ENCODE results near the gene CSF2. TPM values are rescaled to one million over a fixed set of nuclear protein-coding genes. Genes with fewer than 3 reads are reported as not detected.

CSF2 gene
- total and polyA plus RNA-seq, 2 of the 13 experiments (the other 11 are each of a cell fraction or from before 2014, with no cell fraction given): not detected

- TF ChIP-seq TRAFD1 (CRISPR knock-in tag; IDR thresholded peaks at IDR 0.05; ENCODE audit: borderline replicate concordance): no peak
- TF ChIP-seq ERF (CRISPR knock-in tag; IDR thresholded peaks at IDR 0.05): no peak
- TF ChIP-seq FIP1L1 (IDR thresholded peaks at IDR 0.05; ENCODE audit: borderline replicate concordance, insufficient read depth, low read depth, low read length): no peak
- TF ChIP-seq MED13 (CRISPR knock-in tag; IDR thresholded peaks at IDR 0.05): no peak
- no peak for TF ChIP-seq ZNF841 (CRISPR knock-in tag; IDR thresholded peaks at IDR 0.05; ENCODE audit: borderline replicate concordance)
- TF ChIP-seq U2AF1 (optimal IDR thresholded peaks at IDR 0.05; ENCODE audit: low read depth, low read length): no peak
- no peak for TF ChIP-seq ZNF503 (CRISPR knock-in tag; IDR thresholded peaks at IDR 0.05)
- TF ChIP-seq GZF1 (CRISPR knock-in tag; IDR thresholded peaks at IDR 0.05): no peak
- no peak for TF ChIP-seq PAWR (CRISPR knock-in tag; IDR thresholded peaks at IDR 0.05; ENCODE audit: borderline replicate concordance)
- no peak for TF ChIP-seq HDAC6 (IDR thresholded peaks at IDR 0.05; ENCODE audit: low read depth, low read length)
- no peak for TF ChIP-seq ZNF33B (CRISPR knock-in tag; IDR thresholded peaks at IDR 0.05)
- no peak for TF ChIP-seq NAIF1 (CRISPR knock-in tag; IDR thresholded peaks at IDR 0.05; ENCODE audit: borderline replicate concordance)
- TF ChIP-seq NR2C2 (CRISPR knock-in tag; IDR thresholded peaks at IDR 0.05; ENCODE audit: borderline replicate concordance): no peak
- no peak for TF ChIP-seq ZNF652 (CRISPR knock-in tag; IDR thresholded peaks at IDR 0.05; ENCODE audit: borderline replicate concordance, low read depth)
- no peak for TF ChIP-seq ZNF784 (CRISPR knock-in tag; IDR thresholded peaks at IDR 0.05; ENCODE audit: borderline replicate concordance)
Measured at GRCh38 chr5:132029609-132030330, 43.8 kb upstream of the CSF2 start (continued).
